Activated T-cell treated with anti-CD3 and anti-CD28 coated beads, Interleukin-2, amount 50 U/mL, for 4 hours (primary cell): Measurements from ENCODE around the gene CEMIP. TPM values are rescaled to one million over a fixed set of nuclear protein-coding genes. Genes with fewer than 3 reads are reported as not detected.

Experiments used
- ATAC-seq, 2 donors: fragments of 200-7000 bp; cut with Tn5 transposase; one replicate each; pipeline ENCODE4 v1.10.0; 2021
- DNase-seq: peaks from one replicate; pipeline ENCODE4 v3.0.0-alpha.2; 2020
- H3K27me3 Mint-ChIP-seq: one replicate; pipeline ENCODE4 v1.8.0; 2021; ENCODE audit warnings: low read depth, mixed read lengths
- H3K36me3 Mint-ChIP-seq: one replicate; pipeline ENCODE4 v1.8.0; 2022; ENCODE audit warnings: mixed read lengths; ENCODE audit not compliant: insufficient read depth
- H3K4me1 Mint-ChIP-seq: one replicate; pipeline ENCODE4 v1.8.0; 2021; ENCODE audit warnings: low read depth, mixed read lengths
- H3K4me3 Mint-ChIP-seq: one replicate; pipeline ENCODE4 v1.8.0; 2021; ENCODE audit warnings: mild to moderate bottlenecking, moderate library complexity, mixed read lengths
- H3K9me3 Mint-ChIP-seq: one replicate; pipeline ENCODE4 v1.8.0; 2021; ENCODE audit warnings: mixed read lengths
- total RNA-seq, 3 donors: library from RNA; stranded (reverse); gene quantifications; one replicate each; pipeline ENCODE4 v1.2.1, GENCODE V29; 2021

CEMIP gene
- total RNA-seq, 3 donors from 2014 or later = 0.30 to 0.51 (median 0.37) TPM

DNA sequence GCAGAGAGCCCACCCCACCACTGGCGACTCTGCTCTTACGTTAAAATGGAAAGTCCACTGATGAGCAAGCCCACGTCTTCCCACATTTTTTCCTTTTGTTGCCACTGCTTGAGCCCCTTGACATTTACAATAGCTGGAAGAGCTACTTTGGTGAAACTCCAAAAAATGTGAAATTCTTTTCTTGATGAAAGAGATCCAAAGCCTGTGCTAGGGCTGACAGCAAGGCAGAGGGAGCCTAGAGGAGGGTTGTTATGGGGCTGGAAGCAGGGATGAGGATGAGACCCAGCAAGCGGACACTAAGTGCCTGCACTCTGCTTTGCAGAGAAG lies 97.1 kb downstream of the CEMIP start:
- H3K4me1 Mint-ChIP-seq = no peaks in the 10 kb centered on the region
- peaks cover 8% of the 10 kb centered on the region for H3K27me3 Mint-ChIP-seq
- H3K9me3 Mint-ChIP-seq = no peaks in the 10 kb centered on the region
- ATAC-seq = no peak
- H3K4me3 Mint-ChIP-seq = no peak overlapping the region
- H3K36me3 Mint-ChIP-seq = no peaks in the 10 kb centered on the region
- DNase-seq = no peak

DNA sequence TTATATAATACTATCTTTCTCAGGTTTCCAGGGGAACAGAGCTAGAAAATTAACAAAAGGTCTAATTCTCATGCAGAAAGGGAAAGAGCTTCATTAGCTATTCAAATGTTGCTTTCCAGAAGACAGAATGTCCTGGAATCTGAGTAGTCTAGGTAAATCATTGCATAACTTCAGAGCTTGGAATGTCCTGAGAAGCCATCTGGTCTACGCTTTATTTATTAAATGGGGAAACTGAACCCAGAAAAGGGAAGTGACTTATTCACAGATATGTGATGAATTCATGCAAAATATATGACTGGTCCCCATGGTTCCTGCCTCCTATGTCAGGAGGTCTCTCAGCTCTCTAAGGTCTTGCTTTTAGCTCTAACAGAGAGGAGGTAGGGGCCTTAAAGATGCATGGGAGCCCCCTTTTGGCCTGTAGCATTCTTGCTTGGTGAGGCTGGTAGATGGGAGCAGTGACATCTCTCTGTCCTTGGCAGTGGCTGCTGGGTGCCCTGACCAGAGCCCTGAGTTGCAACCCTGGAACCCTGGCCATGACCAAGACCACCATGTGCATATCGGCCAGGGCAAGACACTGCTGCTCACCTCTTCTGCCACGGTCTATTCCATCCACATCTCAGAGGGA lies 99.2 kb downstream of the CEMIP start:
- ATAC-seq = no peak

DNA sequence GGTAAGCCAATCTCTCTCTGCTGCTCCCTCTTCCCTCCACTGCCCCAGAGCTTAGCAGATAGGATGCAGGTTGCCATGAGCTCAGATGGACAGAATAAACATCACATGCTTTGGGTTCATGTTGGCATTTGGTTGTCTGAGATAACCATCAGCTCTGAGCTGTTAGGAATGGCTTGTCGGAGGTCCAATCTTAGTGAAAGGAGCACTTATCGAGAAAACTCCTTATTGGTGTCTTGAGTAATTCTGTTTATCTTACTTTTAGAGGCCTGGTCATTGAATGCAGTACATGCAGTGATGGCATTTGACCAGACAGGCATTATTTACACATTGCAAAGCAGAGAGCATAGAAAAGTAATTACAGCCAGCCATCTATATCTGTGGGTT lies 99.7 kb downstream of the CEMIP start:
- H3K36me3 Mint-ChIP-seq = no peaks in the 10 kb centered on the region
- no peak for ATAC-seq
- H3K4me3 Mint-ChIP-seq = no peak overlapping the region
- H3K27me3 Mint-ChIP-seq = peaks cover 8% of the 10 kb centered on the region
- no peaks in the 10 kb centered on the region for H3K9me3 Mint-ChIP-seq
- DNase-seq = no peak
- H3K4me1 Mint-ChIP-seq = no peaks in the 10 kb centered on the region

More for the DNA sequence above, 99.2 kb downstream of the CEMIP start:
- H3K36me3 Mint-ChIP-seq = no peaks in the 10 kb centered on the region
- H3K27me3 Mint-ChIP-seq = peaks cover 8% of the 10 kb centered on the region
- no peak for DNase-seq
- no peaks in the 10 kb centered on the region for H3K9me3 Mint-ChIP-seq
- H3K4me1 Mint-ChIP-seq = no peaks in the 10 kb centered on the region
- no peak overlapping the region for H3K4me3 Mint-ChIP-seq

- H3K27me3 Mint-ChIP-seq = peaks cover 8% of the 10 kb centered on the region
- H3K36me3 Mint-ChIP-seq = no peaks in the 10 kb centered on the region
- DNase-seq (no peak), ATAC-seq (no peak)
- H3K9me3 Mint-ChIP-seq = no peaks in the 10 kb centered on the region
- no peaks in the 10 kb centered on the region for H3K4me1 Mint-ChIP-seq
- H3K4me3 Mint-ChIP-seq = no peak overlapping the region
Measured at GRCh38 chr15:80880086-80880485, 100.9 kb downstream of the CEMIP start.

- DNase-seq (no peak), ATAC-seq (no peak)
- H3K9me3 Mint-ChIP-seq = no peaks in the 10 kb centered on the region
- H3K27me3 Mint-ChIP-seq = no peaks in the 10 kb centered on the region
- H3K4me3 Mint-ChIP-seq = no peak overlapping the region
- H3K36me3 Mint-ChIP-seq = no peaks in the 10 kb centered on the region
- peaks cover 4% of the 10 kb centered on the region for H3K4me1 Mint-ChIP-seq
Measured at GRCh38 chr15:80883641-80884040, 104.5 kb downstream of the CEMIP start.

- H3K4me3 Mint-ChIP-seq = no peak overlapping the region
Measured at GRCh38 chr15:80885016-80885579, 105.9 kb downstream of the CEMIP start.

DNA sequence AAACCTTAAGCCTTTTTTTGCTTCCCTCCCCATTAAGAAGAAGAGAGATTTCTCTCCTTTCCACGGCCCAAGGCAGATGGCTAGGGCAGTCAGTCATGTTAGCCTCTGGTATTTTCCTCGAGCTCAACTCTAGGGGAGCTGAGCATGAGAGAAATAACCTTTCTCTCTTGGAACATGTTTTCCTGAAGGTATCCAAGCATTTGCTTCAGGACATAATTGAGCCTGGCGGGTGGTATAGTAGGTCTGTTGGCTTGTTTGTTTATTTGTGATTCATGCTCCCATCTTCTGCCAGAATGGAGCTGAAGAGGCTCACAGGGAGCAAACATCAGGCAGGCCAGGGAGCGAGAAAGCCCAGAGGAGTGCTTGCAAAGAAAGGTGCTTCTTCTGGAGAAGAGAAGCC lies 108.0 kb downstream of the CEMIP start:
- no peak for ATAC-seq
- H3K9me3 Mint-ChIP-seq = no peaks in the 10 kb centered on the region
- H3K27me3 Mint-ChIP-seq = no peaks in the 10 kb centered on the region
- no peak for DNase-seq
- H3K36me3 Mint-ChIP-seq = peaks cover 5% of the 10 kb centered on the region
- H3K4me3 Mint-ChIP-seq = no peak overlapping the region
- peaks cover 8% of the 10 kb centered on the region for H3K4me1 Mint-ChIP-seq

More at GRCh38 chr15:80885016-80885579, 105.9 kb downstream of the CEMIP start:
- Mint-ChIP-seq H3K9me3 (no peaks in the 10 kb centered on the region), H3K4me1 (peaks cover 8% of the 10 kb centered on the region), H3K36me3 (peaks cover 2% of the 10 kb centered on the region), H3K27me3 (no peaks in the 10 kb centered on the region)
- DNase-seq (no peak), ATAC-seq (no peak)

DNA sequence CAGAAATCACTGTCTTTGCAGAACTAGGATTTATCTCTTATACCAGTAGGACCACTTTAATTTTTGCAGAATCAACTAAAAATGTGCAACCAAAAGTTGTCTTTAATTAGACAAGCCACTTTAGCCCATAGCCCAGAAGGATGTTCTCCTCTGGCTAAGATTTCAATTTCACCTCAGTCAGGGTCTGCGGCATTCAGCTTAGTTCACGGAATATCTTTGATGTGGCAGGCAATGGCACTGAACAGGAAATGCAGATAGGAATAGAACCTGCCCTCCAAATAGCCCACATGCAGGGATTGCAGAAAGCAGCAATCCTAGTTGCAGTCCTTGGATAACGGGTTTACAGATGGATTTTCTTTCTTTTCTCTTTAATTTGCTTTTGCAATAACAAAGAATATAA lies 109.7 kb downstream of the CEMIP start:
- DNase-seq (no peak), ATAC-seq (no peak)
- no peaks in the 10 kb centered on the region for H3K9me3 Mint-ChIP-seq
- peaks cover 8% of the 10 kb centered on the region for H3K4me1 Mint-ChIP-seq
- peaks cover 5% of the 10 kb centered on the region for H3K36me3 Mint-ChIP-seq
- H3K4me3 Mint-ChIP-seq = no peak overlapping the region
- no peaks in the 10 kb centered on the region for H3K27me3 Mint-ChIP-seq

- ATAC-seq (no peak), DNase-seq (no peak)
- H3K27me3 Mint-ChIP-seq = no peaks in the 10 kb centered on the region
- H3K4me3 Mint-ChIP-seq = no peak overlapping the region
- H3K36me3 Mint-ChIP-seq = peaks cover 12% of the 10 kb centered on the region
- no peaks in the 10 kb centered on the region for H3K9me3 Mint-ChIP-seq
- peaks cover 8% of the 10 kb centered on the region for H3K4me1 Mint-ChIP-seq
Measured at GRCh38 chr15:80890341-80891005, 111.3 kb downstream of the CEMIP start.

DNA sequence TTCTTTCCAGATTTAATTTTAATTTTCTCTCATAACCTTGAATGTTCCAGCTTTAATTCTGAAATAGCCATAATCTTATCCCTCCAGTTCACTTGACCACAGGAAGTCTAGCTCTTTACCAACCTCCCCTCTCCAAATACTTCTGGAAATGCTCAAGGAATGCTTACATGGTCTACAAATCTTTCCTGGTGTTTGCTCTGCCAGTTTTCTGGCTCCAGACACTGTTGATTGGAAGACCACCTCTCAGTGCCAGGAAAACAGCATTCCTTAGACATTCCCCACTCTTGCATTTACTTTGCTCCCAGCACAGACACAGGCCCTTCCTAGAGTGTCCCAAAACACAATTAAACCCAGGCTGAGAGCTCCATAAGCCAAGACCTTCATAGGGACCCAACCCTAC lies 111.8 kb downstream of the CEMIP start:
- H3K4me3 Mint-ChIP-seq = no peak overlapping the region
- no peaks in the 10 kb centered on the region for H3K27me3 Mint-ChIP-seq
- DNase-seq (no peak), ATAC-seq (no peak)
- peaks cover 8% of the 10 kb centered on the region for H3K4me1 Mint-ChIP-seq
- peaks cover 4% of the 10 kb centered on the region for H3K9me3 Mint-ChIP-seq
- H3K36me3 Mint-ChIP-seq = peaks cover 18% of the 10 kb centered on the region

DNA sequence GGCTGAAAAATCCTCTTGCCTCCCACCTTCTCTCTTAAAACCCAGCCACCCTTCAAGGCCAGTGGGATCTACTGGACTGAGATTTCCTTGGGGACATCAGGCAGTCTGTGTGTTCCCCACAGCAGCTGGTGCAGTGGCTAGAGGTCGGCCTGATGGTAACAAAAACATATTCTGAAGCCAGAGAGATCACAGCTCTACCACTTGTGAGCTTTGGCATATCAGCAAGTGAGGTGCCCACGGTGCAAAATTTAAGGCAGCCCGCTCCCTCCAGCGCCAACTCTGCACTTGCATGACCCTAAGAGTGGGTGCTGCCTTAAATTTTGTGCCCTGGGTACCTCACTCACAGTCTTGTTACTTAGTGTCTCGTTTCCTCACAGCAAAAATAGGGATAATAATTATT lies 113.2 kb downstream of the CEMIP start:
- Mint-ChIP-seq H3K27me3 (no peaks in the 10 kb centered on the region), H3K9me3 (peaks cover 13% of the 10 kb centered on the region), H3K4me3 (no peak overlapping the region), H3K4me1 (peaks cover 7% of the 10 kb centered on the region), H3K36me3 (peaks cover 30% of the 10 kb centered on the region)
- DNase-seq = no peak
- ATAC-seq = no peak

DNA sequence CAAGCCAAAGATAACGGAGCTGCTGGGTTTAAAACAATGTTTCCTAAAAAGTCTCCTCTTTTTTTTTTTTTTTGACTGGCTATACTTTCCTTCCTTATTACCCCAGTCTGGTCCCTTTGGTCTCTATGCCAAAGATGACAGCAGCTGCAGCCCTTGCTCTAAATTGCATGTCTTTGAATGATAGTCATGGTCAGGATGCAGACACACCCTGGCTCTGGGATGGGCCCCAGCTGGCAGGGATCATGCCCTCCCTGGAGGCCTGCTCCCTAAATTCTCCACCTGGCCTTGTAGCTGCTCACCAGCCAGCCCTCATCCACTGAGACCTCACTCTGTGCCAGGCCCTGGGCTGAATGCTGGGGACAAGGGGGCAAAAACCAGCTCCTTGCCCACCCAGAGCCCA lies 114.6 kb downstream of the CEMIP start:
- Mint-ChIP-seq H3K36me3 (peaks cover 32% of the 10 kb centered on the region), H3K4me3 (no peak overlapping the region), H3K4me1 (peaks cover 3% of the 10 kb centered on the region), H3K27me3 (no peaks in the 10 kb centered on the region), H3K9me3 (peaks cover 13% of the 10 kb centered on the region)
- DNase-seq = no peak
- ATAC-seq = no peak

DNA sequence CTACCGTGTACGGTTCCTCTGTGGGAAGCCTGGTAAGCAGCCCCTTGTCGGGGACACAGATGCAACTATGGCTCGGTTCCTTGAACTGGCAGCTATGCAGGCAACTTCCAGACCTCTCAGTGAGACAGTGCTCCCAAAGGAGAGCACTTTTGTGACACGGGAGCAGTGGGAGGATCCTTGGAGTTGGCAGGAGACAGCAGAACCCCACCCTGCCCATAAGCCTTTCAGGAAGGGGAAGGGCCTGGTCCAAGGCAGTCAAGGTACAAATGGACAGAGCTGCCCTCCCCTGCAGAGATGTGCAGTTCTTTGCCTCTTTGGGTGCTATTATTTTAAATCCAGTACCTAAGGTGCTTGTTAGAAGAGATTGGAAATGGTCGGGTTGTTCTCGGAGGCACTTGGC lies 115.9 kb downstream of the CEMIP start:
- H3K36me3 Mint-ChIP-seq = peaks cover 30% of the 10 kb centered on the region
- no peak for ATAC-seq
- H3K4me3 Mint-ChIP-seq = no peak overlapping the region
- no peaks in the 10 kb centered on the region for H3K4me1 Mint-ChIP-seq
- no peak for DNase-seq
- H3K27me3 Mint-ChIP-seq = no peaks in the 10 kb centered on the region
- peaks cover 13% of the 10 kb centered on the region for H3K9me3 Mint-ChIP-seq

GRCh38 chr15:80895965-80896364 lies 116.8 kb downstream of the CEMIP start:
- Mint-ChIP-seq H3K27me3 (no peaks in the 10 kb centered on the region), H3K9me3 (peaks cover 13% of the 10 kb centered on the region), H3K4me1 (no peaks in the 10 kb centered on the region), H3K4me3 (no peak overlapping the region), H3K36me3 (peaks cover 30% of the 10 kb centered on the region)
- no peak for ATAC-seq
- no peak for DNase-seq

DNA sequence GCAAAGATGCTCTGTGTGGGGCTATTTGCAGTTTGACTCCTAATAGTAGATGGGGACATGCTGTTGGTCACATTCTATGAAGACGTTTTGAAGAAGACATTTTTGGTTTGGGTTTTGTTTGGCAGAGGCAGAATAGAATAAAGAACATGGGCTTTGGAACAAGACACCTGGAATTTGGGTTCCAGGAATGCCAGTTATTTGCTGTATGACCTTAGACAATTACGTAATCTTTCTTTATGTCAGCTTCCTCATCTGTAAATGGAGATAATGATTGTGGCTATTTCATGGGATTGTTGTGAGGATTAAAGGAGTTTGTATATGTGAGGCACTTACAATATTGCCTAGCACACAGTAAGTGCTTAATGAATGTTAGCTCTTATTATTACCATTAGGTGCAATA lies 118.9 kb downstream of the CEMIP start:
- peaks cover 13% of the 10 kb centered on the region for H3K9me3 Mint-ChIP-seq
- H3K4me1 Mint-ChIP-seq = no peaks in the 10 kb centered on the region
- ATAC-seq (no peak), DNase-seq (no peak)
- H3K36me3 Mint-ChIP-seq = peaks cover 29% of the 10 kb centered on the region
- H3K27me3 Mint-ChIP-seq = no peaks in the 10 kb centered on the region
- no peak overlapping the region for H3K4me3 Mint-ChIP-seq
